Esophagus muscularis mucosa (tissue), 4 donors: ENCODE results near the gene CORO6. TPM values are rescaled to one million over a fixed set of nuclear protein-coding genes. Genes with fewer than 3 reads are reported as not detected.
A peak's percentile ranks its signal among the peaks of the same experiment; 100 is the strongest.

Source experiments
- DNase-seq: peaks from one replicate; pipeline ENCODE4 v3.0.0-alpha.2; 2017; ENCODE audit errors: extremely low spot score
- H3K27ac ChIP-seq, 4 donors: fragments of 200-600 bp; sonication (generic); replicated peaks in 1 of 4; 1 replicate in 3 of 4; 2 replicates in 1 of 4; pipeline ENCODE4 v1.5.1; 2016 to 2019; ENCODE audit warnings: mild to moderate bottlenecking in 1 of 4
- H3K27me3 ChIP-seq, 4 donors: fragments of 200-600 bp; sonication (generic); one replicate each; pipeline versions ENCODE4 v1.5.1 to v1.6.0; 2016 to 2019
- H3K36me3 ChIP-seq, 4 donors: fragments of 200-600 bp; sonication (generic); one replicate each; pipeline ENCODE4 v1.5.1; 2016 to 2019
- H3K4me1 ChIP-seq, 4 donors: fragments of 200-600 bp; sonication (generic); one replicate each; pipeline ENCODE4 v1.5.1; 2016 to 2019
- H3K4me3 ChIP-seq, 4 donors: fragments of 200-600 bp; sonication (generic); 1 replicate in 2 of 4; 2 replicates in 2 of 4; pipeline ENCODE4 v1.5.1; 2016 to 2019; ENCODE audit warnings: mild to moderate bottlenecking in 4 of 4, moderate library complexity in 1 of 4
- H3K9me3 ChIP-seq, 4 donors: fragments of 200-600 bp; sonication (generic); 1 replicate in 3 of 4; 2 replicates in 1 of 4; pipeline ENCODE4 v1.5.1; 2016 to 2019
- CTCF ChIP-seq, 3 experiments: fragments of 200-600 bp in 2 of 3; fragments of 450-650 bp in 1 of 3; sonication (generic) in 2 of 3; IDR thresholded peaks; one replicate each; pipeline ENCODE4 v1.5.1; 2017 to 2019; ENCODE audit warnings: antibody characterized with exemption in 3 of 3, mild to moderate bottlenecking in 2 of 3, moderate library complexity in 1 of 3
- EP300 ChIP-seq: sonication (generic); formaldehyde crosslinking; IDR thresholded peaks from one replicate; pipeline ENCODE4 v1.6.1; 2017; ENCODE audit warnings: antibody characterized with exemption
- POLR2A ChIP-seq: fragments of 450-650 bp; IDR thresholded peaks from one replicate; pipeline ENCODE4 v1.6.1; 2017; ENCODE audit warnings: antibody characterized with exemption, moderate library complexity, mild to moderate bottlenecking, low read depth
- POLR2AphosphoS5 ChIP-seq, 2 donors: sonication (generic); formaldehyde crosslinking; IDR thresholded peaks; one replicate each; pipeline ENCODE4 v1.6.1; 2017; ENCODE audit warnings: antibody characterized with exemption in 2 of 2
- WGBS: methylation state at CpG from one replicate; pipeline ENCODE4 v1.1.5; 2018; 5-methylcytosine and 5-hydroxymethylcytosine counted together
- intact Hi-C: fragments of 100-400 bp; cut with DNase I; formaldehyde crosslinking; loops from one replicate; pipeline ENCODE4 v1.15.1; 2023
- total RNA-seq, 4 donors: library from RNA; depleted of rRNA; stranded (reverse); fragments of >200 nt; gene quantifications; one replicate each; pipeline versions ENCODE4 v1.1.0 to v1.2.1, GENCODE V29; 2016

The CORO6 gene
- total RNA-seq, 4 donors from 2014 or later = 43.7 to 67.7 (median 46.9) TPM

GRCh38 chr17:29640413-29640812 lies 17.7 kb upstream of the CORO6 start:
- Histone ChIP-seq H3K4me1 (peaks cover 67 to 70% (median 70%) of the 10 kb centered on the region in 4 donors), H3K27me3 (no peaks in the 10 kb centered on the region), H3K9me3 (no peaks in the 10 kb centered on the region), H3K4me3 (no peak overlapping the region), H3K36me3 (peaks cover 0 to 22% (median 17%) of the 10 kb centered on the region in 4 donors), H3K27ac (peak overlapping the region; percentile 75 to 80 (median 78))
- TF ChIP-seq EP300 = no peak
- peak in 1 of 2 donors; percentile 27 for TF ChIP-seq POLR2AphosphoS5 (IDR thresholded peaks at IDR 0.05)
- WGBS = 21% methylated on average over 2 of the region's 2 CpGs
- no peak for DNase-seq
- intact Hi-C loops = no loop called here

GRCh38 chr17:29633886-29634285 lies 11.2 kb upstream of the CORO6 start:
- intact Hi-C loops = no loop called here
- H3K9me3 ChIP-seq = no peaks in the 10 kb centered on the region
- DNase-seq = no peak
- 88% methylated on average over 3 of the region's 3 CpGs for WGBS
- H3K36me3 ChIP-seq = peaks cover 13 to 78% (median 51%) of the 10 kb centered on the region in 4 donors
- H3K27ac ChIP-seq = no peak overlapping the region
- H3K27me3 ChIP-seq = no peaks in the 10 kb centered on the region
- H3K4me3 ChIP-seq = no peak overlapping the region
- no peak for TF ChIP-seq CTCF (IDR thresholded peaks at IDR 0.05)
- TF ChIP-seq POLR2A = no peak
- no peak for TF ChIP-seq EP300
- no peak for TF ChIP-seq POLR2AphosphoS5 (IDR thresholded peaks at IDR 0.05)
- peaks cover 5 to 9% (median 8%) of the 10 kb centered on the region in 4 donors for H3K4me1 ChIP-seq

- DNase-seq = no peak
- no peaks in the 10 kb centered on the region for H3K27me3 ChIP-seq
- no peak overlapping the region for H3K27ac ChIP-seq
- H3K9me3 ChIP-seq = no peaks in the 10 kb centered on the region
- 75% methylated on average over 6 of the region's 6 CpGs for WGBS
- H3K4me1 ChIP-seq = peaks cover 5 to 30% (median 26%) of the 10 kb centered on the region in 4 donors
- no peak overlapping the region for H3K4me3 ChIP-seq
- TF ChIP-seq POLR2A (no peak), POLR2AphosphoS5 (IDR thresholded peaks at IDR 0.05) (no peak), CTCF (IDR thresholded peaks at IDR 0.05) (no peak), EP300 (no peak)
- intact Hi-C loops = no loop called here
- H3K36me3 ChIP-seq = peaks cover 13 to 63% (median 37%) of the 10 kb centered on the region in 4 donors
Observed at GRCh38 chr17:29630630-29631193, 8.0 kb upstream of the CORO6 start.

GRCh38 chr17:29629839-29630238 lies 7.1 kb upstream of the CORO6 start:
- intact Hi-C loops = loop anchor here (5.0 to 10.0 kb wide), 2 partner anchors 43 to 295 kb away; partner anchors contain the start of gene GIT1
- Histone ChIP-seq H3K27ac (no peak overlapping the region), H3K36me3 (peaks cover 13 to 54% (median 28%) of the 10 kb centered on the region in 4 donors), H3K9me3 (no peaks in the 10 kb centered on the region), H3K4me1 (peaks cover 10 to 30% (median 26%) of the 10 kb centered on the region in 4 donors), H3K4me3 (no peak overlapping the region), H3K27me3 (no peaks in the 10 kb centered on the region)
- TF ChIP-seq POLR2A (no peak), CTCF (IDR thresholded peaks at IDR 0.05) (no peak), POLR2AphosphoS5 (IDR thresholded peaks at IDR 0.05) (no peak), EP300 (no peak)
- 80% methylated on average over 2 of the region's 2 CpGs for WGBS
- DNase-seq = no peak

GRCh38 chr17:29628644-29629043 lies 5.9 kb upstream of the CORO6 start:
- no peak for TF ChIP-seq POLR2A
- TF ChIP-seq EP300 = no peak
- no peak for TF ChIP-seq CTCF (IDR thresholded peaks at IDR 0.05)
- TF ChIP-seq POLR2AphosphoS5 (IDR thresholded peaks at IDR 0.05) = no peak
- no peak for DNase-seq
- Histone ChIP-seq H3K27ac (peak overlapping the region; percentile 50 to 67 (median 62)), H3K36me3 (peaks cover 13 to 42% (median 24%) of the 10 kb centered on the region in 4 donors), H3K27me3 (no peaks in the 10 kb centered on the region), H3K9me3 (no peaks in the 10 kb centered on the region), H3K4me3 (no peak overlapping the region), H3K4me1 (peaks cover 6 to 30% (median 26%) of the 10 kb centered on the region in 4 donors)
- 58% methylated on average over 2 of the region's 2 CpGs for WGBS
- intact Hi-C loops = loop anchor here (5.0 to 10.0 kb wide), 2 partner anchors 41 to 296 kb away; partner anchors contain the start of gene GIT1
